ENCODE measurements around the gene TOPAZ1.

DNA sequence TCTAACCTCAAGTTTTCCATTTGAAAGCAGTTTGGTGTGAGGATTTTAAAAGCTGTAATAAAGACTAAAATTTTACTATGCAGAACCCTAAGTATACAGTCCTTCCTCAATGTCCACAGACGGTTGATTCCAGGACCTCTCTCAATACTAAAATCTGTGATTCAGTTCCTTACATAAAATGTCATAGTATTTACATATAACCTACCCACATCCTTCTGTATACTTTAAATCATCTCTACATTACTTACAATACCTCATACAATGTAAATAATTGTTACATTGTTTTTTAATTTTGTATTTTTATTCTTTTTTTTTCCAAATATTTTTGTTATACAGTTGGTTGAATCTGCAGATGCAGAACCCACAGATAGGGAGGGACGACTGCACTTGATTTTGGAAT lies 2.8 kb upstream of the TOPAZ1 start:
- TF ChIP-seq, protein P1, sequence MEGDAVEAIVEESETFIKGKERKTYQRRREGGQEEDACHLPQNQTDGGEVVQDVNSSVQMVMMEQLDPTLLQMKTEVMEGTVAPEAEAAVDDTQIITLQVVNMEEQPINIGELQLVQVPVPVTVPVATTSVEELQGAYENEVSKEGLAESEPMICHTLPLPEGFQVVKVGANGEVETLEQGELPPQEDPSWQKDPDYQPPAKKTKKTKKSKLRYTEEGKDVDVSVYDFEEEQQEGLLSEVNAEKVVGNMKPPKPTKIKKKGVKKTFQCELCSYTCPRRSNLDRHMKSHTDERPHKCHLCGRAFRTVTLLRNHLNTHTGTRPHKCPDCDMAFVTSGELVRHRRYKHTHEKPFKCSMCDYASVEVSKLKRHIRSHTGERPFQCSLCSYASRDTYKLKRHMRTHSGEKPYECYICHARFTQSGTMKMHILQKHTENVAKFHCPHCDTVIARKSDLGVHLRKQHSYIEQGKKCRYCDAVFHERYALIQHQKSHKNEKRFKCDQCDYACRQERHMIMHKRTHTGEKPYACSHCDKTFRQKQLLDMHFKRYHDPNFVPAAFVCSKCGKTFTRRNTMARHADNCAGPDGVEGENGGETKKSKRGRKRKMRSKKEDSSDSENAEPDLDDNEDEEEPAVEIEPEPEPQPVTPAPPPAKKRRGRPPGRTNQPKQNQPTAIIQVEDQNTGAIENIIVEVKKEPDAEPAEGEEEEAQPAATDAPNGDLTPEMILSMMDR (IDR thresholded peaks at IDR 0.05) = no peak
- TF ChIP-seq POLR2AphosphoS5 (IDR thresholded peaks at IDR 0.05; ENCODE audit: low read depth, low read length) = no peak
